Activated naive CD4-positive, alpha-beta T cell treated with anti-CD3 and anti-CD28 coated beads, Interleukin-2, amount 50 U/mL, for 72 hours (primary cell): ENCODE measurements around the gene CCSER1. TPM values are rescaled to one million over a fixed set of nuclear protein-coding genes. Genes with fewer than 3 reads are reported as not detected.
"Not testable (repeated sequence)": the region's sequence is repeated elsewhere in the genome, so short reads cannot be mapped to it uniquely, and the experiment has no call there.

Experiments
- ATAC-seq, 2 donors: fragments of 150-1000 bp; cut with Tn5 transposase; 2 replicates each; pipeline ENCODE4 v1.10.0; 2021; ENCODE audit warnings: mild to moderate bottlenecking in 2 of 2, moderate library complexity in 2 of 2
- DNase-seq, 2 donors: peaks; one replicate each; pipeline ENCODE4 v3.0.0; 2021 to 2022; ENCODE audit warnings: low spot score in 2 of 2
- H3K27ac Mint-ChIP-seq, 2 donors: one replicate each; pipeline ENCODE4 v1.8.0; 2022; ENCODE audit warnings: mild to moderate bottlenecking in 2 of 2, mixed read lengths in 2 of 2
- H3K36me3 Mint-ChIP-seq, 2 donors: one replicate each; pipeline ENCODE4 v1.8.0; 2022; ENCODE audit warnings: mixed read lengths in 2 of 2
- H3K9me3 Mint-ChIP-seq, 2 donors: one replicate each; pipeline ENCODE4 v1.8.0; 2022; ENCODE audit warnings: mixed read lengths in 2 of 2
- total RNA-seq, 2 donors: library from RNA; stranded (reverse); gene quantifications; one replicate each; pipeline ENCODE4 v1.2.3, GENCODE V29; 2022

The CCSER1 gene
- total RNA-seq, 2 donors from 2014 or later: 0.23 TPM; not detected in 1

GRCh38 chr4:90299373-90299772 lies 172.2 kb downstream of the CCSER1 start:
- H3K36me3 Mint-ChIP-seq: no peaks in the 10 kb centered on the region
- no peak overlapping the region for H3K27ac Mint-ChIP-seq
- H3K9me3 Mint-ChIP-seq: no peaks in the 10 kb centered on the region
- ATAC-seq (no peak), DNase-seq (no peak)

GRCh38 chr4:90306810-90307209 lies 179.6 kb downstream of the CCSER1 start:
- no peak for DNase-seq
- no peaks in the 10 kb centered on the region for H3K9me3 Mint-ChIP-seq
- no peak for ATAC-seq
- H3K27ac Mint-ChIP-seq: no peak overlapping the region
- H3K36me3 Mint-ChIP-seq: no peaks in the 10 kb centered on the region

GRCh38 chr4:90317140-90317539 lies 189.9 kb downstream of the CCSER1 start:
- not testable (repeated sequence) for H3K9me3 Mint-ChIP-seq, H3K27ac Mint-ChIP-seq, H3K36me3 Mint-ChIP-seq, DNase-seq, ATAC-seq

GRCh38 chr4:90317785-90318184 lies 190.6 kb downstream of the CCSER1 start:
- DNase-seq: no peak
- H3K9me3 Mint-ChIP-seq: peaks cover 0 to 2% of the 10 kb centered on the region in 2 donors
- H3K36me3 Mint-ChIP-seq: no peaks in the 10 kb centered on the region
- H3K27ac Mint-ChIP-seq: no peak overlapping the region
- ATAC-seq: no peak

GRCh38 chr4:90318193-90318592 lies 191.0 kb downstream of the CCSER1 start:
- peaks cover 0 to 2% of the 10 kb centered on the region in 2 donors for H3K9me3 Mint-ChIP-seq
- no peak for ATAC-seq

GRCh38 chr4:90328558-90328957 lies 201.4 kb downstream of the CCSER1 start:
- ATAC-seq (no peak), DNase-seq (no peak)
- H3K9me3 Mint-ChIP-seq: no peaks in the 10 kb centered on the region
- H3K36me3 Mint-ChIP-seq: no peaks in the 10 kb centered on the region
- no peak overlapping the region for H3K27ac Mint-ChIP-seq

More at GRCh38 chr4:90318193-90318592, 191.0 kb downstream of the CCSER1 start:
- Mint-ChIP-seq H3K36me3 (no peaks in the 10 kb centered on the region), H3K27ac (no peak overlapping the region)
- no peak for DNase-seq

- no peak for ATAC-seq
- no peak for DNase-seq
- Mint-ChIP-seq H3K36me3 (no peaks in the 10 kb centered on the region), H3K9me3 (no peaks in the 10 kb centered on the region), H3K27ac (no peak overlapping the region)
These were observed 203.4 kb downstream of the CCSER1 start for GRCh38 chr4:90330546-90330945.

- DNase-seq (no peak), ATAC-seq (no peak)
- no peaks in the 10 kb centered on the region for H3K36me3 Mint-ChIP-seq
- no peaks in the 10 kb centered on the region for H3K9me3 Mint-ChIP-seq
- H3K27ac Mint-ChIP-seq: no peak overlapping the region
These were observed 218.5 kb downstream of the CCSER1 start for GRCh38 chr4:90345549-90346215.

- H3K9me3 Mint-ChIP-seq: no peaks in the 10 kb centered on the region
- ATAC-seq: no peak
- no peak for DNase-seq
- no peak overlapping the region for H3K27ac Mint-ChIP-seq
- no peaks in the 10 kb centered on the region for H3K36me3 Mint-ChIP-seq
These were observed 222.4 kb downstream of the CCSER1 start for GRCh38 chr4:90349636-90350035.

- DNase-seq (no peak), ATAC-seq (no peak)
- Mint-ChIP-seq H3K27ac (no peak overlapping the region), H3K36me3 (no peaks in the 10 kb centered on the region), H3K9me3 (no peaks in the 10 kb centered on the region)
These were observed 230.0 kb downstream of the CCSER1 start for GRCh38 chr4:90357117-90357710.

GRCh38 chr4:90375081-90375480 lies 247.9 kb downstream of the CCSER1 start:
- ATAC-seq (no peak), DNase-seq (no peak)
- Mint-ChIP-seq H3K9me3 (peaks cover 0 to 3% of the 10 kb centered on the region in 2 donors), H3K27ac (no peak overlapping the region), H3K36me3 (no peaks in the 10 kb centered on the region)

- no peak for ATAC-seq
- Mint-ChIP-seq H3K36me3 (no peaks in the 10 kb centered on the region), H3K9me3 (no peaks in the 10 kb centered on the region), H3K27ac (no peak overlapping the region)
- no peak for DNase-seq
These were observed 266.0 kb downstream of the CCSER1 start for GRCh38 chr4:90393215-90393614.

GRCh38 chr4:90403781-90404180 lies 276.6 kb downstream of the CCSER1 start:
- ATAC-seq (no peak), DNase-seq (no peak)
- peaks cover 0 to 6% of the 10 kb centered on the region in 2 donors for H3K36me3 Mint-ChIP-seq
- H3K27ac Mint-ChIP-seq: no peak overlapping the region
- peaks cover 18 to 23% of the 10 kb centered on the region in 2 donors for H3K9me3 Mint-ChIP-seq

GRCh38 chr4:90407897-90408296 lies 280.7 kb downstream of the CCSER1 start:
- H3K27ac Mint-ChIP-seq, ATAC-seq, DNase-seq: not testable (repeated sequence)
- Mint-ChIP-seq H3K36me3 (peaks cover 0 to 14% of the 10 kb centered on the region in 2 donors), H3K9me3 (peaks cover 28 to 38% of the 10 kb centered on the region in 2 donors)

GRCh38 chr4:90412786-90413185 lies 285.6 kb downstream of the CCSER1 start:
- Mint-ChIP-seq H3K9me3 (peaks cover 15 to 20% of the 10 kb centered on the region in 2 donors), H3K36me3 (peaks cover 0 to 14% of the 10 kb centered on the region in 2 donors)
- not testable (repeated sequence) for ATAC-seq, H3K27ac Mint-ChIP-seq, DNase-seq

GRCh38 chr4:90415116-90415515 lies 287.9 kb downstream of the CCSER1 start:
- no peak for DNase-seq
- H3K36me3 Mint-ChIP-seq: peaks cover 0 to 4% of the 10 kb centered on the region in 2 donors
- no peak overlapping the region for H3K27ac Mint-ChIP-seq
- ATAC-seq: no peak
- peaks cover 6 to 7% of the 10 kb centered on the region in 2 donors for H3K9me3 Mint-ChIP-seq

- Mint-ChIP-seq H3K36me3 (no peaks in the 10 kb centered on the region), H3K9me3 (peaks cover under 1% of the 10 kb centered on the region in 2 donors), H3K27ac (no peak overlapping the region)
- ATAC-seq: no peak
- no peak for DNase-seq
These were observed 292.0 kb downstream of the CCSER1 start for GRCh38 chr4:90419124-90419711.
